Activated naive CD4-positive, alpha-beta T cell treated with anti-CD3 and anti-CD28 coated beads for 36 hours (primary cell): Measurements from ENCODE around the gene CABLES1. TPM values are rescaled to one million over a fixed set of nuclear protein-coding genes. Genes with fewer than 3 reads are reported as not detected.
A peak's percentile ranks its signal among the peaks of the same experiment; 100 is the strongest.
"Not testable (repeated sequence)": the region's sequence is repeated elsewhere in the genome, so short reads cannot be mapped to it uniquely, and the experiment has no call there.

Experiments
- CTCF ChIA-PET: fragments of 350-600 bp; sonication (Branson Sonifier 250); formaldehyde crosslinking; loops from one replicate; lab custom pipeline; 2021; ENCODE audit warnings: antibody characterized with exemption; lab: Charles Lee
- DNase-seq: peaks from one replicate; pipeline ENCODE4 v3.0.0-alpha.2; 2020
- H3K27ac Mint-ChIP-seq: one replicate; pipeline ENCODE4 v1.8.0; 2021; ENCODE audit warnings: mild to moderate bottlenecking, mixed read lengths
- H3K27me3 Mint-ChIP-seq: one replicate; pipeline ENCODE4 v1.8.0; 2021; ENCODE audit warnings: low read depth, mixed read lengths
- H3K36me3 Mint-ChIP-seq: one replicate; pipeline ENCODE4 v1.8.0; 2021; ENCODE audit warnings: low read depth, mixed read lengths
- H3K4me1 Mint-ChIP-seq: one replicate; pipeline ENCODE4 v1.8.0; 2021; ENCODE audit warnings: low read depth, mixed read lengths
- H3K4me3 Mint-ChIP-seq: one replicate; pipeline ENCODE4 v1.8.0; 2021; ENCODE audit warnings: mild to moderate bottlenecking, moderate library complexity, mixed read lengths
- H3K9me3 Mint-ChIP-seq: one replicate; pipeline ENCODE4 v1.8.0; 2021; ENCODE audit warnings: mixed read lengths
- intact Hi-C: fragments of 100-400 bp; cut with micrococcal nuclease; formaldehyde crosslinking; loops from one replicate; pipeline ENCODE4 v1.15.1; 2023
- total RNA-seq, 2 experiments: library from RNA; stranded (reverse); gene quantifications; one replicate each; pipeline ENCODE4 v1.2.3, GENCODE V29; 2021

The CABLES1 gene
- total RNA-seq, 2 experiments from 2014 or later, result 0.12 to 0.38 TPM

DNA sequence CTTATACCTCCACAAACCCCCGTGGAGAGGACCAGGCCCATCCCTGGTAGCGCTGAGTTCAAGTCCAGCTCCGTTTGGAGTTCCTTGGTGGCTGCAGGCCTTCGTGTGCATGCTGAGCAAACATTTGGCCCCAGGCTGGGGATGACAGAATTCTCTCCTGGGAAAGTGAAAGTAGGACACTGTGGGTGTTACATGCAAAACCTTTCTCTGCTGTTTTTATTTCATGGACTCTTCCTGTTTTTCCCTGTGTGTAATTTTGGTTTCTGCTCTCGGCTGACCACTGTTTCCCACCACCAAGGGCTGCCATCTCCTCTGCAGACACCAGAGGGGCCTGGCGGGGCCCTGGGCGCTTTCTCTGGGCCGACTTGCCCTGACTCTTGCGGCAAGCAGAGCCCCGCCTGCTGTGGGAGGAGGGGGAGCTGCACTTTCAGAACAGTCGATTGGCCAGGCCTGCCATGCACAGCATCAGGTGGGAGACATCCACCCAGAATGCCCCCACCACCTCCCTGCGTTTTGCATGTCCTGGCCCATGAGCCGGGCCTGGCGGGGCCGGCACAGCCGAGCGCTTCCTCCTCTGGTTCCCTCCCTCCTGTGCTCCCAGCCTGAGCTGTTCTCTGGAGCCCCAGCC is 102.4 kb downstream of the CABLES1 start:
- peak; percentile 63 for DNase-seq
- Mint-ChIP-seq H3K4me3 (peak overlapping the region; percentile 48), H3K27ac (peak overlapping the region; percentile 61), H3K4me1 (peaks cover 13% of the 10 kb centered on the region), H3K36me3 (no peaks in the 10 kb centered on the region), H3K9me3 (no peaks in the 10 kb centered on the region), H3K27me3 (no peaks in the 10 kb centered on the region)
- CTCF ChIA-PET, result interaction anchor here (0.6 to 1.4 kb wide), 3 partner anchors 30 to 1492 kb away, joined by 3 to 5 read pairs (median 4); no protein-coding TSS in a partner anchor
- intact Hi-C loops, result loop anchor here (10.0 kb wide), 1 partner anchor 413 kb away; no protein-coding TSS in a partner anchor

DNA sequence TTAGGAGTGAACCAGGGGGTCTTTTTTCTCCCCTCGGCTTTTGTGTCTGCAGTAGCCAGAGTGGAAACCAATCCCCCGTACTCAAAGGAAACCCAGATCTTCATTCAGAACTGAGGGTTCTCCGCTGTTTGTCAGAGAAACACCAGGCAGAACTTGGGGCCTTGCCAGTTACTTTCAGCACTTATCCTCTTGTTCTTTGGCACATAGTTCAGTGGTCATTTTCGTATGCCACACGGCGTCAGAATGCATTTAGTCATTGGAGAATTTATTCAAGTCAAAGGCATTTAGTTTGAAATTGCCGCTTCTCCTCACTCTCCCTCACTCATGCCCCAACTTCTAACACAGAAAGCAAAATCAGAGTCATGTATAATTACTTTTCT is 102.9 kb downstream of the CABLES1 start:
- no peak overlapping the region for H3K27ac Mint-ChIP-seq
- H3K9me3 Mint-ChIP-seq, result no peaks in the 10 kb centered on the region
- CTCF ChIA-PET, result interaction anchor here (1.4 kb wide), 1 partner anchor 173 kb away, joined by 5 read pairs; no protein-coding TSS in a partner anchor

DNA sequence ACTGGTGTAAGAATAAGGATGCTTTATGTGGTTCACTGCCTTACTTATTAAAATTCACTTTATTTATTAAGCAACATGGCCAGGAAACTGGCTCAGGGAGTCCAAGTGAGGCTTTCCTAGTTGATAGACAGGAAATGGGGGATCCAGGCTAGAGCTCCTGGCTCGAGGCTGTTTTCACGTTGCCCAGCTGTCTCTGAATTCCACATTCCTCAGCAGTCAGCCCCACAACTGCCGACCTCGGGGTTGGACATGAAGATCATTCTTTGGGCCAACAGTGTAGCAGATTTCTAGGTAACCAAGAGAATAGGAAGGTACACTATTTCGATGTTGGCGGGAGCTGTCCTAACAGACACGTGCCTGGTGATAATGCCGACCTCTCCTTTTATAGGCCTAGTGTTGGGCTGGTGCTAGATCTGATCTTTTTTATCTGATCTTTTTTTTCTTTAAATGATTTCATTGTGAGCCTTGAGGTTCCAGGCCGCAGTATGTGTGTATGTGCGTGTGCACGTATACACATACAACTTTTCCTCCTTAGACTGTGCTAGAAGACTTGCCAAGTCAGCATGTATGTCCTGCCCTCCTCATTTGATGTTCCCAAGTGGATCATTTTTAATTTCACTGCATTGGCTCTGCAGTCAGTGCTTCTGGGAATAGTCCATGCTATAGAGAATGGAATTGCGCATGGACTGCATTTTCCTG is 103.5 kb downstream of the CABLES1 start:
- CTCF ChIA-PET, result no interaction called here
- H3K27ac Mint-ChIP-seq, result no peak overlapping the region
- H3K27me3 Mint-ChIP-seq, result no peaks in the 10 kb centered on the region
- no peaks in the 10 kb centered on the region for H3K36me3 Mint-ChIP-seq
- H3K4me1 Mint-ChIP-seq, result peaks cover 13% of the 10 kb centered on the region
- DNase-seq, result no peak
- no peak overlapping the region for H3K4me3 Mint-ChIP-seq
- intact Hi-C loops, result loop anchor here (10.0 kb wide), 1 partner anchor 414 kb away; no protein-coding TSS in a partner anchor
- H3K9me3 Mint-ChIP-seq, result no peaks in the 10 kb centered on the region

More for the DNA sequence above, 102.9 kb downstream of the CABLES1 start:
- Mint-ChIP-seq H3K36me3 (no peaks in the 10 kb centered on the region), H3K4me1 (peaks cover 13% of the 10 kb centered on the region), H3K27me3 (no peaks in the 10 kb centered on the region), H3K4me3 (peak overlapping the region; percentile 48)
- DNase-seq, result no peak
- intact Hi-C loops, result loop anchor here (10.0 kb wide), 1 partner anchor 413 kb away; no protein-coding TSS in a partner anchor

DNA sequence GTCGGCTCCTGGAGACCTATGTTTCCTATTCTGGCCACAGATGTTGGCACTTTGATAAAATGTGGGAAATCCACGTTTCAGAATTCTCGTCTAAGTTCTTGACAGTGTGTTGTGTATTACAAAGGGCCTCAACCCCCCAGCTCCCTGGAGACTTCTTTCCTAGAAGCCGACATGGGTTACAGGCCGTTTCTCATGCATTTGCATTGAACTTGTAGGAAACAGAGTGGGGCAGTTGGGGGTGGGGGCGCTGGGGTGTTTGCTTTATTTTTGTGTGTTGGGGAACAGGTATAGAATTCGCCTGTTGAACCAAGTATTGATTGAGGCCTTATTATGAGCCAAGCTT is 104.0 kb downstream of the CABLES1 start:
- Mint-ChIP-seq H3K4me3 (no peak overlapping the region), H3K4me1 (peaks cover 13% of the 10 kb centered on the region), H3K9me3 (no peaks in the 10 kb centered on the region), H3K27me3 (no peaks in the 10 kb centered on the region), H3K36me3 (no peaks in the 10 kb centered on the region), H3K27ac (no peak overlapping the region)
- no peak for DNase-seq
- CTCF ChIA-PET, result no interaction called here
- intact Hi-C loops, result loop anchor here (10.0 kb wide), 1 partner anchor 415 kb away; no protein-coding TSS in a partner anchor

DNA sequence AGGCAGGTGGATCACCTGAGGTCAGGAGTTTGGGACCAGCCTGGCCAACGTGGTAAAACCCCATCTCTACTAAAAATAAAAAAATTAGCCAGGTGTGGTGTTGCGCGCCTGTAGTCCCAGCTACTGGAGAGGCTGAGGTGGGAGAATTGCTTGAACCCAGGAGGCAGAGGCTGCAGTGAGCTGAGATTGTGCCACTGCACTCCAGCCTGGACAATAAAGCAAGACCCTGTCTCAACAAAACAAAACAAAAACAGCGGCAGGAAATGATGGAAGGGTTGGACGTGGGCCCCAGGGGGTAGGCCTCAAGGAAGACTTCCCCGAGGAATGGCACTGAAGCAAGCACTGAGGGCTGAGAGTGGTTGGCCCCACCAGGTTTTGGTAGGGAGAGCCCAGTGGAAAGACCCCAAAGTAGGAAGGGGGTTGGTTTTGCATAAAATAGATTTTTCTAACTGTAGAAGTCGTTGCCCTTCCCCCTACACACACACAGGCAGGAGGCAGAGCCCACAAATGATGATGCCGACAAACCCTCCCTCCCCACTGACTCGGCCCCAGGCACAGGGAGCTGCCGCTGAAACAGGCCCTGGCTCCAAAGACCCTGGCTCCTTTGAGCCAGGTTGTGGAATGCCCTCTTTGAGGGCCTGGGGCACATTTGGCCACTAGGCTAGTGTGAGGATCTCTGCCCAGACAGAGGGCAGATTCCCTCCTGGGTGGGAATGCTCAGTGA is 104.8 kb downstream of the CABLES1 start:
- DNase-seq, result no peak
- no peak overlapping the region for H3K27ac Mint-ChIP-seq
- CTCF ChIA-PET, result interaction anchor here (0.6 kb wide), 1 partner anchor 139 kb away, joined by 4 read pairs; no protein-coding TSS in a partner anchor
- peaks cover 13% of the 10 kb centered on the region for H3K4me1 Mint-ChIP-seq
- intact Hi-C loops, result loop anchor here (10.0 kb wide), 1 partner anchor 415 kb away; no protein-coding TSS in a partner anchor
- H3K27me3 Mint-ChIP-seq, result no peaks in the 10 kb centered on the region
- no peak overlapping the region for H3K4me3 Mint-ChIP-seq
- no peaks in the 10 kb centered on the region for H3K9me3 Mint-ChIP-seq
- no peaks in the 10 kb centered on the region for H3K36me3 Mint-ChIP-seq

DNA sequence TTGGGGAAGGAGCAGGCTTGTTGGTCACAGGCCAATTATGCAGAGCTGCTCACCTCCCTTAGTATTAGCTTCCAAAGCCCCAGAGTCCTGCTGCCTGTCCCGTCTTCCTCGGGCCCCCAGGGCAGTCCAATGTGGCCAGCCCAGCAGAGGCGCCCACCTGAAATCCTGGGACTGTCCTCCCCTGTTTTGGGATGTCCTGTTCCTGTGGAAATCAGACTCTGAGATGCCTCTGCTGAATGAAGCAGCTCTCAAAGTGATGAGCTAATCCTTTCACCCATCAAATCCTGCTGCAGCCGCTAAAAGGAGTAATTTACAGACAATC is 105.3 kb downstream of the CABLES1 start:
- peaks cover 13% of the 10 kb centered on the region for H3K4me1 Mint-ChIP-seq
- no peak overlapping the region for H3K27ac Mint-ChIP-seq
- H3K9me3 Mint-ChIP-seq, result no peaks in the 10 kb centered on the region
- H3K36me3 Mint-ChIP-seq, result no peaks in the 10 kb centered on the region
- CTCF ChIA-PET, result interaction anchor here (0.6 to 1.3 kb wide), 2 partner anchors 31 to 139 kb away, joined by 3 to 4 read pairs; no protein-coding TSS in a partner anchor
- no peak overlapping the region for H3K4me3 Mint-ChIP-seq
- DNase-seq, result no peak
- intact Hi-C loops, result no loop called here
- no peaks in the 10 kb centered on the region for H3K27me3 Mint-ChIP-seq

DNA sequence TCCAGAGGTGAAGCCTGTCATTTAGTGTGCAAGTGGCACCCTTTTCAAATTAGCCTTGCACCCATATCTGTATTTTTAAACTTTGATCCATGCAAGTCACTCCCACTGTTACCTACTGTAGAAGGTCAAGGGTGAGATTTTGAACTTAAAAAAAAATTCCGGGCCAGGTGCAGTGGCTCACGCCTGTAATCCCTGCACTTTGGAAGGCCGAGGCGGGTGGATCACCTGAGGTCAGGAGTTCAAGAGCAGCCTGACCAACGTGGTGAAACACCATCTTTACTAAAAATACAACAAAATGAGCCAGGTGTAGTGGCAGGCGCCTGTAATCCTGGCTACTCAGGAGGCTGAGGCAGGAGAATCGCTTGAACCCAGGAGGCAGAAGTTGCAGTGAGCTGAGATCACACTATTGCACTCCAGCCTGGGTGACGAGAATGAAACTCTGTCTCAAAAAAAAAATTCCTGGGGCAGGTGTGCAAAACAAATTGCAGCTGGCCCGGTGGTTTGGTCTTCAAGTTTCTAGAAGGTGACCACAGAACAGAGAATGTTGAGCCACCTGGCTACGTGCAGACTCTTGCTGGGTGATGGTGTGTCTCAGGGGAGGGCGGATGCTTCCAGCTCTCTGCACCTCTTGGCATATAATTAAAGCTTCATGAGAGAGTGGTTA is 106.7 kb downstream of the CABLES1 start:
- H3K9me3 Mint-ChIP-seq, intact Hi-C loops, H3K27me3 Mint-ChIP-seq, H3K4me3 Mint-ChIP-seq, H3K27ac Mint-ChIP-seq, H3K36me3 Mint-ChIP-seq, DNase-seq: not testable (repeated sequence)
- H3K4me1 Mint-ChIP-seq, result peaks cover 13% of the 10 kb centered on the region
- CTCF ChIA-PET, result interaction anchor here (0.6 to 1.3 kb wide), 2 partner anchors 30 to 575 kb away, joined by 3 to 7 read pairs; no protein-coding TSS in a partner anchor

DNA sequence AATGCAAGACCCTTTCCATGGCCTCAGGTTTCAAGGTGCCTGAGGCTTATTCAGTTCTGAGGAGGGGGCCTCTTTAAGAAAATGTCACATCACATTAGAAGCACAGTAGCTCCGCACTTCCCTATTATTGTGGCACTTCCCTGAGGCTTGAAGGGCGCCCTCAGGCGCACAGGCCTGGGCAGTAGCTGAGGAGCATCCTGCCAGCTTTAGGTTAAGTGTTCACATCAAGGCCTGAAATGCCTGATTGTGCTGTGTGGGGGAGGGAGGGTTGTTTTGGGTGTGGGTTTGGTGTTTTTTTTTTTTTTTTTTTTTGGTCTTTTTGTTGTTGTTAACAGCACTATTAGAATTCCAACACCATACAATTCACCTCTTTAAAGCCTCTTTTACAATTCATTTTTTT is 107.9 kb downstream of the CABLES1 start:
- CTCF ChIA-PET, result no interaction called here
- intact Hi-C loops, result no loop called here
- Mint-ChIP-seq H3K4me3 (no peak overlapping the region), H3K27ac (no peak overlapping the region), H3K4me1 (peaks cover 5% of the 10 kb centered on the region), H3K36me3 (no peaks in the 10 kb centered on the region), H3K9me3 (no peaks in the 10 kb centered on the region), H3K27me3 (no peaks in the 10 kb centered on the region)
- DNase-seq, result no peak

DNA sequence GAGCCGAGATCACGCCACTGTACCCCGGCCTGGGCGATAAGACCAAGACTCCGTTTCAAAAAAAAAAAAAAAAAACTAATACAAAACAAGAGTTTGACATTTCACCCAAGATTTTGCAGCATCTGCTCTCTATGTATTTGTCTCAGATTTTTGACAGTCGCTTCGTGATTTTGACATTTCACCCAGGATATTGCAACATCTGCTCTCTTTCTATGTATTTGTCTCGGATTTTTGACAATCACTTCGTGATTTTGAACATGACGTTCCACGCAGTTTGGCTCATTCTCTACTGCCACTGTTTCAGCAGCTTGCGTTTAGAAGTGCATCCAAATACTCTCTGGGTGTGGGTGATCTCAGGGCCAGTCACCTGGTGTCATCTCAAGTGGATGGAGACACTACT is 108.5 kb downstream of the CABLES1 start:
- Mint-ChIP-seq H3K4me3 (no peak overlapping the region), H3K4me1 (peaks cover under 1% of the 10 kb centered on the region), H3K9me3 (no peaks in the 10 kb centered on the region), H3K36me3 (no peaks in the 10 kb centered on the region), H3K27ac (no peak overlapping the region), H3K27me3 (no peaks in the 10 kb centered on the region)
- CTCF ChIA-PET, result no interaction called here
- DNase-seq, result no peak
- intact Hi-C loops, result no loop called here

DNA sequence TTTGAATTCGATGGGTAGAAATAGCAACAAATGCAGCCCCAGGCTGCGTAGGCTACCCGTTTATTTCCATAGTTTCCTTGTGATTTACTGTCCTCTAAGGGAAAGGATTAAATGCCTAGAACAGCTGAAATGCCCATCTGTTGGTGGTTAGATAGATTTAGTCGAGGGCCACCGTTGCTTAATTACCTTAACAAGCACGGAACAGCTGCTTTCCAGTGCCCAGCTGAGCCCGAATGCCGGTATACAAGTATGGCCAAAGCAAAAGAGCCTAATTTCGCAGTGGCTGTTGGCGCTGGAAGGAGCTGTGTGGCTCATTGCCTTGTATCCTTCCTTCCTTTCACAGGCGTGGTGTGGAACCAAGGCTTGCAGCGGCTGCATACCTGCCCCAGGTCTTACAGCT is 109.1 kb downstream of the CABLES1 start:
- Mint-ChIP-seq H3K27ac (no peak overlapping the region), H3K4me3 (no peak overlapping the region)

DNA sequence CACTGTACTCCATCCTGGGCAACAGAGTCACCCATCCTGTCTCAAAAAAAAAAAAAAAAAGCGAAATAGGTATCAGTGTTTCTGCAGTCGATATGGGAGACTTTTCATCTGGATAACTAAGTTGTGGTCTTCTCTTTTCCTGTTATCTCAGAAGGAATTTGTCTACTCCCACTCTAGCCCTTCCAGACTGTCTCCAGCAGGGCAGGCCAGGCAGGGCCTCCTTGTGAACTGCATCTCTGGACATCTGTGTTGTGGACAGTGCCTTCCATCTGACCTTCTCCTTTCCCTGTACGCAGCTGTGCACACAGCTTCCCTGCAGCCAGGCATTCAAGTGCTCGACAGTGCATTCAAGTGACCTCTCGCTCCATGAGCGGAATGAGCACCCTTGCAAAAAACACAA is 110.2 kb downstream of the CABLES1 start:
- CTCF ChIA-PET, result no interaction called here

More for the DNA sequence above, 109.1 kb downstream of the CABLES1 start:
- H3K9me3 Mint-ChIP-seq, result no peaks in the 10 kb centered on the region
- no peaks in the 10 kb centered on the region for H3K4me1 Mint-ChIP-seq
- intact Hi-C loops, result no loop called here
- no peaks in the 10 kb centered on the region for H3K27me3 Mint-ChIP-seq
- CTCF ChIA-PET, result no interaction called here
- DNase-seq, result no peak
- H3K36me3 Mint-ChIP-seq, result no peaks in the 10 kb centered on the region

DNA sequence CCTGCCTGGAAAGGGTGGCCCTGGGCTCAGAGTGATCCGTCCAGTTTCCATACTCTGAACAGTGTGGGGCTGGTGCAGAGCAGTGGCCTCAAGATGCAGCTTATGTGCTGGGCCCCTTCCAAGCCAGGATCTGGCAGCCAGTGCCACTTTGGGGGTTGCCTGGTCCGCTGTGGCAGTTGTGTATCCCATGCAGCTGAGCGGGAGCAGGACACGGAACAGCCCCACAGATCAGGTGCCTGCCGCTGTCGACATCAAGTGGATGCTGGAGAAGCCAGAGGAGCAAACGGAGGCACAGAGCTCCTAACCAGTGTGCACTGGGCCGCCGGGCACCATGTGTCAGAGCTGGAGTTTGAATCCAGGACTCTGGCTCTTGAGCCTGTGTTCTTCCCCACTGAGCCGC is 112.0 kb downstream of the CABLES1 start:
- no peak for DNase-seq
- Mint-ChIP-seq H3K27ac (no peak overlapping the region), H3K9me3 (no peaks in the 10 kb centered on the region), H3K27me3 (no peaks in the 10 kb centered on the region), H3K4me1 (no peaks in the 10 kb centered on the region), H3K36me3 (no peaks in the 10 kb centered on the region), H3K4me3 (no peak overlapping the region)
- intact Hi-C loops, result no loop called here
- CTCF ChIA-PET, result interaction anchor here (1.4 kb wide), 1 partner anchor 164 kb away, joined by 4 read pairs; no protein-coding TSS in a partner anchor

More for the DNA sequence above, 110.2 kb downstream of the CABLES1 start:
- Mint-ChIP-seq H3K36me3 (no peaks in the 10 kb centered on the region), H3K27ac (no peak overlapping the region), H3K9me3 (no peaks in the 10 kb centered on the region), H3K27me3 (no peaks in the 10 kb centered on the region), H3K4me1 (no peaks in the 10 kb centered on the region), H3K4me3 (no peak overlapping the region)
- DNase-seq, result no peak
- intact Hi-C loops, result no loop called here
